GM12801 (cell line): Measurements from ENCODE around the gene USP17L17.
"Not testable (repeated sequence)": the region's sequence is repeated elsewhere in the genome, so short reads cannot be mapped to it uniquely, and the experiment has no call there.

ENCODE experiments used
- TF ChIP-seq, protein P1 (sequence below): IDR thresholded peaks from one replicate; pipeline ENCODE4 v1.5.1; 2011; ENCODE audit warnings: control low read depth; ENCODE audit not compliant: insufficient read length; ENCODE audit errors: extremely low read depth

Gene USP17L17, protein sequence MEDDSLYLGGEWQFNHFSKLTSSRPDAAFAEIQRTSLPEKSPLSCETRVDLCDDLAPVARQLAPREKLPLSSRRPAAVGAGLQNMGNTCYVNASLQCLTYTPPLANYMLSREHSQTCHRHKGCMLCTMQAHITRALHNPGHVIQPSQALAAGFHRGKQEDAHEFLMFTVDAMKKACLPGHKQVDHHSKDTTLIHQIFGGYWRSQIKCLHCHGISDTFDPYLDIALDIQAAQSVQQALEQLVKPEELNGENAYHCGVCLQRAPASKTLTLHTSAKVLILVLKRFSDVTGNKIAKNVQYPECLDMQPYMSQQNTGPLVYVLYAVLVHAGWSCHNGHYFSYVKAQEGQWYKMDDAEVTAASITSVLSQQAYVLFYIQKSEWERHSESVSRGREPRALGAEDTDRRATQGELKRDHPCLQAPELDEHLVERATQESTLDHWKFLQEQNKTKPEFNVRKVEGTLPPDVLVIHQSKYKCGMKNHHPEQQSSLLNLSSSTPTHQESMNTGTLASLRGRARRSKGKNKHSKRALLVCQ

DNA sequence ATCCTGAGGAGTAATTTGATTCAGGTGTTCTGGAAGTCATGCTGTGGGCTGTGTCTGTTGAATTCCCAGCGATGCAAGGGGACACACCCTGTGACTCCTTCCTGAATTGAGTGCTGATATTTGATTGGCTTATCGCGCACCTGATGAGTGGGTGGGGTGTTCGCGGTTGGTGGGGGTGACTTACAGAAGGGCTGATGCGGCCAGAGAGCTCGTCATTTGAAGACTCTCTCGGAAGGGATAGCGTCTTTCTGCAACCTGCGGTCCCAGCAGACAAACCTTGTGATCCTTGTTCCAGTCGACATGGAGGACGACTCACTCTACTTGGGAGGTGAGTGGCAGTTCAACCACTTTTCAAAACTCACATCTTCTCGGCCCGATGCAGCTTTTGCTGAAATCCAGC, at the start of gene USP17L17:
TSS of gene USP17L17 (plus strand) at position 301 of the 400 bp plus-strand sequence. CDS start at position 301, 0 bp downstream.
- TF ChIP-seq, protein P1, sequence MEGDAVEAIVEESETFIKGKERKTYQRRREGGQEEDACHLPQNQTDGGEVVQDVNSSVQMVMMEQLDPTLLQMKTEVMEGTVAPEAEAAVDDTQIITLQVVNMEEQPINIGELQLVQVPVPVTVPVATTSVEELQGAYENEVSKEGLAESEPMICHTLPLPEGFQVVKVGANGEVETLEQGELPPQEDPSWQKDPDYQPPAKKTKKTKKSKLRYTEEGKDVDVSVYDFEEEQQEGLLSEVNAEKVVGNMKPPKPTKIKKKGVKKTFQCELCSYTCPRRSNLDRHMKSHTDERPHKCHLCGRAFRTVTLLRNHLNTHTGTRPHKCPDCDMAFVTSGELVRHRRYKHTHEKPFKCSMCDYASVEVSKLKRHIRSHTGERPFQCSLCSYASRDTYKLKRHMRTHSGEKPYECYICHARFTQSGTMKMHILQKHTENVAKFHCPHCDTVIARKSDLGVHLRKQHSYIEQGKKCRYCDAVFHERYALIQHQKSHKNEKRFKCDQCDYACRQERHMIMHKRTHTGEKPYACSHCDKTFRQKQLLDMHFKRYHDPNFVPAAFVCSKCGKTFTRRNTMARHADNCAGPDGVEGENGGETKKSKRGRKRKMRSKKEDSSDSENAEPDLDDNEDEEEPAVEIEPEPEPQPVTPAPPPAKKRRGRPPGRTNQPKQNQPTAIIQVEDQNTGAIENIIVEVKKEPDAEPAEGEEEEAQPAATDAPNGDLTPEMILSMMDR, result not testable (repeated sequence)

DNA sequence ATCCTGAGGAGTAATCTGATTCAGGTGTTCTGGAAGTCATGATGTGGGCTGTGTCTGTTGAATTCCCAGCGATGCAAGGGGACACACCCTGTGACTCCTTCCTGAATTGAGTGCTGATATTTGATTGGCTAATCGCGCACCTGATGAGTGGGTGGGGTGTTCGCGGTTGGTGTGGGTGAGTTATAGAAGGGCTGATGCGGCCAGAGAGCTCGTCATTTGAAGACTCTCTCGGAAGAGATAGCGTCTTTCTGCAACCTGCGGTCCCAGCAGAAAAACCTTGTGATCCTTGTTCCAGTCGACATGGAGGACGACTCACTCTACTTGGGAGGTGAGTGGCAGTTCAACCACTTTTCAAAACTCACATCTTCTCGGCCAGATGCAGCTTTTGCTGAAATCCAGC, 33.3 kb upstream of the USP17L17 start, which contains the start of gene USP17L10:
TSS of gene USP17L10 (plus strand) at position 301 of the 400 bp plus-strand sequence. CDS start at position 301, 0 bp downstream.
- TF ChIP-seq, protein P1, result not testable (repeated sequence)

DNA sequence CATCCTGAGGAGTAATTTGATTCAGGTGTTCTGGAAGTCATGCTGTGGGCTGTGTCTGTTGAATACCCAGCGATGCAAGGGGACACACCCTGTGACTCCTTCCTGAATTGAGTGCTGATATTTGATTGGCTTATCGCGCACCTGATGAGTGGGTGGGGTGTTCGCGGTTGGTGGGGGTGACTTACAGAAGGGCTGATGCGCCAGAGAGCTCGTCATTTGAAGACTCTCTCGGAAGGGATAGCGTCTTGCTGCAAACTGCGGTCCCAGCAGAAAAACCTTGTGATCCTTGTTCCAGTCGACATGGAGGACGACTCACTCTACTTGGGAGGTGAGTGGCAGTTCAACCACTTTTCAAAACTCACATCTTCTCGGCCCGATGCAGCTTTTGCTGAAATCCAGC, 28.6 kb upstream of the USP17L17 start, which contains the start of gene USP17L11:
TSS of gene USP17L11 (plus strand) at position 301 of the 400 bp plus-strand sequence. CDS start at position 301, 0 bp downstream.
- TF ChIP-seq, protein P1, result not testable (repeated sequence)

DNA sequence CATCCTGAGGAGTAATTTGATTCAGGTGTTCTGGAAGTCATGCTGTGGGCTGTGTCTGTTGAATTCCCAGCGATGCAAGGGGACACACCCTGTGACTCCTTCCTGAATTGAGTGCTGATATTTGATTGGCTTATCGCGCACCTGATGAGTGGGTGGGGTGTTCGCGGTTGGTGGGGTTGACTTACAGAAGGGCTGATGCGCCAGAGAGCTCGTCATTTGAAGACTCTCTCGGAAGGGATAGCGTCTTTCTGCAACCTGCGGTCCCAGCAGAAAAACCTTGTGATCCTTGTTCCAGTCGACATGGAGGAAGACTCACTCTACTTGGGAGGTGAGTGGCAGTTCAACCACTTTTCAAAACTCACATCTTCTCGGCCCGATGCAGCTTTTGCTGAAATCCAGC, 23.8 kb upstream of the USP17L17 start, which contains the start of gene USP17L12:
TSS of gene USP17L12 (plus strand) at position 301 of the 400 bp plus-strand sequence. CDS start at position 301, 0 bp downstream.
- TF ChIP-seq, protein P1, result not testable (repeated sequence)

DNA sequence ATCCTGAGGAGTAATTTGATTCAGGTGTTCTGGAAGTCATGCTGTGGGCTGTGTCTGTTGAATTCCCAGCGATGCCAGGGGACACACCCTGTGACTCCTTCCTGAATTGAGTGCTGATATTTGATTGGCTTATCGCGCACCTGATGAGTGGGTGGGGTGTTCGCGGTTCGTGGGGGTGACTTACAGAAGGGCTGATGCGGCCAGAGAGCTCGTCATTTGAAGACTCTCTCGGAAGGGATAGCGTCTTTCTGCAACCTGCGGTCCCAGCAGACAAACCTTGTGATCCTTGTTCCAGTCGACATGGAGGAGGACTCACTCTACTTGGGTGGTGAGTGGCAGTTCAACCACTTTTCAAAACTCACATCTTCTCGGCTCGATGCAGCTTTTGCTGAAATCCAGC, 19.1 kb upstream of the USP17L17 start, which contains the start of gene USP17L13:
TSS of gene USP17L13 (plus strand) at position 301 of the 400 bp plus-strand sequence. CDS start at position 301, 0 bp downstream.
- TF ChIP-seq, protein P1, result not testable (repeated sequence)

DNA sequence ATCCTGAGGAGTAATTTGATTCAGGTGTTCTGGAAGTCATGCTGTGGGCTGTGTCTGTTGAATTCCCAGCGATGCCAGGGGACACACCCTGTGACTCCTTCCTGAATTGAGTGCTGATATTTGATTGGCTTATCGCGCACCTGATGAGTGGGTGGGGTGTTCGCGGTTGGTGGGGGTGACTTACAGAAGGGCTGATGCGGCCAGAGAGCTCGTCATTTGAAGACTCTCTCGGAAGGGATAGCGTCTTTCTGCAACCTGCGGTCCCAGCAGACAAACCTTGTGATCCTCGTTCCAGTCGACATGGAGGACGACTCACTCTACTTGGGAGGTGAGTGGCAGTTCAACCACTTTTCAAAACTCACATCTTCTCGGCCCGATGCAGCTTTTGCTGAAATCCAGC, 9.6 kb upstream of the USP17L17 start, which contains the start of gene USP17L15:
TSS of gene USP17L15 (plus strand) at position 301 of the 400 bp plus-strand sequence. CDS start at position 301, 0 bp downstream.
- TF ChIP-seq, protein P1, result not testable (repeated sequence)
